Ovary (tissue), 3 donors: Measurements from ENCODE around the gene SUMF1.

Experiments
- CTCF ChIP-seq, 3 donors: fragments of 450-650 bp in 2 of 3; fragments of 200-600 bp in 1 of 3; IDR thresholded peaks; one replicate each; pipeline versions ENCODE4 v1.5.1 to v1.8.0; 2016 to 2022; ENCODE audit warnings: antibody characterized with exemption in 3 of 3, mild to moderate bottlenecking in 1 of 3
- EP300 ChIP-seq: sonication (generic); formaldehyde crosslinking; IDR thresholded peaks from one replicate; pipeline ENCODE4 v1.6.1; 2017; ENCODE audit warnings: antibody characterized with exemption
- POLR2A ChIP-seq: fragments of 450-650 bp; IDR thresholded peaks from one replicate; pipeline ENCODE4 v1.6.1; 2017; ENCODE audit warnings: antibody characterized with exemption, mild to moderate bottlenecking, moderate library complexity
- donor health status: DM: no; HTN: no; CAD: no.

- TF ChIP-seq CTCF (IDR thresholded peaks at IDR 0.05) (no peak), EP300 (no peak), POLR2A (no peak)
Observed at GRCh38 chr3:4410606-4411005, 56.5 kb downstream of the SUMF1 start.
